A549 (cell line): ENCODE results near the gene LAMA2.

Experiments used
- CHD2 ChIP-seq: fragments of 150-350 bp; IDR thresholded peaks from 2 replicates; pipeline ENCODE4 v1.6.1; 2014; ENCODE audit warnings: low read length; ENCODE audit not compliant: partially characterized antibody
- EHMT2 ChIP-seq: fragments of 200-600 bp; sonication (generic); IDR thresholded peaks from 2 replicates; pipeline ENCODE4 v1.6.1; 2016; ENCODE audit warnings: antibody characterized with exemption, low read depth, mild to moderate bottlenecking, moderate library complexity
- EP300 ChIP-seq, 2 experiments: fragments of >200 bp; sonication (Bioruptor Twin); formaldehyde crosslinking; IDR thresholded peaks; 2 replicates in 1 of 2; 3 replicates in 1 of 2; pipeline ENCODE4 v1.6.1; 2016 to 2017
- POLR2A ChIP-seq: IDR thresholded peaks from 2 replicates; pipeline ENCODE4 v1.6.1; 2012; ENCODE audit warnings: mild to moderate bottlenecking, low read length
- TF ChIP-seq, protein P1 (sequence below): fragments of >200 bp; sonication (Bioruptor Twin); formaldehyde crosslinking; IDR thresholded peaks from 3 replicates; pipeline ENCODE4 v1.5.1; 2016
- TF ChIP-seq, protein P2 (sequence below): fragments of 450-650 bp; IDR thresholded peaks from 2 replicates; pipeline ENCODE4 v1.6.1; 2014; ENCODE audit warnings: antibody characterized with exemption
- TF ChIP-seq, protein P3 (sequence below): IDR thresholded peaks from 2 replicates; pipeline ENCODE4 v1.6.1; 2012

DNA sequence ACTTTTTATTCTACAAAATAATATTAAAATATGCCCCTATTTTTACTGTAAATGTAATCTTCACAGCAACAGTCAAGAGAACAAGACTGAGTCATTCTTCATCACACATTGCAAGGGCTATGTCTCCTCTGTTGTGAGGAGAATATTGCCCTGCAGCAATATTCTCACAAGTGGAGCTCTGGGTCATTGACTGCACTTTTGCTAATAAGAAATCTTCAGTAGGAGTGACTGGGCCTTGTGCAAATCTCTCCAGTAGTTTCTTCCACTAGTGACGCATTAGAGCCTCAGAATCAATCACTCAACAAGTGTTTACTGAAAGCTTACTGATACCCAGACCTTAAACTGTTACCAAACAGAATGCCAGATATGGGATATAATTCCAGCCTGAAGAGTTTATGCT is 49.1 kb downstream of the LAMA2 start:
- TF ChIP-seq, protein P1, sequence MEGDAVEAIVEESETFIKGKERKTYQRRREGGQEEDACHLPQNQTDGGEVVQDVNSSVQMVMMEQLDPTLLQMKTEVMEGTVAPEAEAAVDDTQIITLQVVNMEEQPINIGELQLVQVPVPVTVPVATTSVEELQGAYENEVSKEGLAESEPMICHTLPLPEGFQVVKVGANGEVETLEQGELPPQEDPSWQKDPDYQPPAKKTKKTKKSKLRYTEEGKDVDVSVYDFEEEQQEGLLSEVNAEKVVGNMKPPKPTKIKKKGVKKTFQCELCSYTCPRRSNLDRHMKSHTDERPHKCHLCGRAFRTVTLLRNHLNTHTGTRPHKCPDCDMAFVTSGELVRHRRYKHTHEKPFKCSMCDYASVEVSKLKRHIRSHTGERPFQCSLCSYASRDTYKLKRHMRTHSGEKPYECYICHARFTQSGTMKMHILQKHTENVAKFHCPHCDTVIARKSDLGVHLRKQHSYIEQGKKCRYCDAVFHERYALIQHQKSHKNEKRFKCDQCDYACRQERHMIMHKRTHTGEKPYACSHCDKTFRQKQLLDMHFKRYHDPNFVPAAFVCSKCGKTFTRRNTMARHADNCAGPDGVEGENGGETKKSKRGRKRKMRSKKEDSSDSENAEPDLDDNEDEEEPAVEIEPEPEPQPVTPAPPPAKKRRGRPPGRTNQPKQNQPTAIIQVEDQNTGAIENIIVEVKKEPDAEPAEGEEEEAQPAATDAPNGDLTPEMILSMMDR = no peak
- TF ChIP-seq POLR2A (no peak), EP300 (IDR thresholded peaks at IDR 0.05) (no peak), CHD2 (no peak), EHMT2 (no peak)
- TF ChIP-seq, protein P2, sequence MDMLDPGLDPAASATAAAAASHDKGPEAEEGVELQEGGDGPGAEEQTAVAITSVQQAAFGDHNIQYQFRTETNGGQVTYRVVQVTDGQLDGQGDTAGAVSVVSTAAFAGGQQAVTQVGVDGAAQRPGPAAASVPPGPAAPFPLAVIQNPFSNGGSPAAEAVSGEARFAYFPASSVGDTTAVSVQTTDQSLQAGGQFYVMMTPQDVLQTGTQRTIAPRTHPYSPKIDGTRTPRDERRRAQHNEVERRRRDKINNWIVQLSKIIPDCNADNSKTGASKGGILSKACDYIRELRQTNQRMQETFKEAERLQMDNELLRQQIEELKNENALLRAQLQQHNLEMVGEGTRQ = no peak
- TF ChIP-seq, protein P3, sequence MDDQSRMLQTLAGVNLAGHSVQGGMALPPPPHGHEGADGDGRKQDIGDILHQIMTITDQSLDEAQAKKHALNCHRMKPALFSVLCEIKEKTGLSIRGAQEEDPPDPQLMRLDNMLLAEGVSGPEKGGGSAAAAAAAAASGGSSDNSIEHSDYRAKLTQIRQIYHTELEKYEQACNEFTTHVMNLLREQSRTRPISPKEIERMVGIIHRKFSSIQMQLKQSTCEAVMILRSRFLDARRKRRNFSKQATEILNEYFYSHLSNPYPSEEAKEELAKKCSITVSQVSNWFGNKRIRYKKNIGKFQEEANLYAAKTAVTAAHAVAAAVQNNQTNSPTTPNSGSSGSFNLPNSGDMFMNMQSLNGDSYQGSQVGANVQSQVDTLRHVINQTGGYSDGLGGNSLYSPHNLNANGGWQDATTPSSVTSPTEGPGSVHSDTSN = no peak
